SK-N-SH treated with all-trans-retinoic acid at 6 μM for 48 hours (cell line): ENCODE results near the gene FN1.

Experiments
- ATAC-seq: fragments of 200-7000 bp; cut with Tn5 transposase; 3 replicates; pipeline ENCODE4 v1.9.1; 2020; ENCODE audit warnings: mild to moderate bottlenecking, moderate library complexity
- ARNTL ChIP-seq: fragments of 450-650 bp; formaldehyde crosslinking; IDR thresholded peaks from 2 replicates; pipeline ENCODE4 v1.5.0; 2020; ENCODE audit warnings: low read depth, mild to moderate bottlenecking, moderate library complexity, borderline replicate concordance
- BACH2 ChIP-seq: fragments of 250-450 bp; sonication (Bioruptor Pico); IDR thresholded peaks from 2 replicates; pipeline ENCODE4 v1.9.0; 2021; ENCODE audit warnings: mild to moderate bottlenecking, borderline replicate concordance
- CREB5 ChIP-seq: fragments of 250-450 bp; sonication (Bioruptor Pico); IDR thresholded peaks from 2 replicates; pipeline ENCODE4 v1.5.1; 2020; ENCODE audit warnings: low read depth, mild to moderate bottlenecking, moderate library complexity
- CSDC2 ChIP-seq: fragments of 250-450 bp; sonication (Bioruptor Pico); IDR thresholded peaks from 2 replicates; pipeline ENCODE4 v1.5.0; 2020; ENCODE audit warnings: mild to moderate bottlenecking, moderate library complexity
- CSRNP3 ChIP-seq: fragments of 250-450 bp; sonication (Bioruptor Pico); IDR thresholded peaks from 2 replicates; pipeline ENCODE4 v1.5.1; 2021; ENCODE audit warnings: mild to moderate bottlenecking, moderate library complexity
- GLIS3 ChIP-seq: fragments of 250-450 bp; sonication (Bioruptor Pico); IDR thresholded peaks from 2 replicates; pipeline ENCODE4 v1.5.0; 2020; ENCODE audit warnings: mild to moderate bottlenecking, moderate library complexity
- ISL1 ChIP-seq: fragments of 250-450 bp; sonication (Bioruptor Pico); IDR thresholded peaks from 2 replicates; pipeline ENCODE4 v2.1.2; 2022; ENCODE audit warnings: mild to moderate bottlenecking, moderate library complexity
- OSR1 ChIP-seq: fragments of 250-450 bp; sonication (Bioruptor Pico); IDR thresholded peaks from 2 replicates; pipeline ENCODE4 v1.8.0; 2022; ENCODE audit warnings: moderate library complexity, mild to moderate bottlenecking, inconsistent platforms
- PATZ1 ChIP-seq: fragments of 250-450 bp; sonication (Bioruptor Pico); IDR thresholded peaks from 2 replicates; pipeline ENCODE4 v1.8.0; 2020; ENCODE audit warnings: mild to moderate bottlenecking, moderate library complexity, borderline replicate concordance
- PPARA ChIP-seq: fragments of 250-450 bp; sonication (Bioruptor Pico); IDR thresholded peaks from 2 replicates; pipeline ENCODE4 v1.5.0; 2020; ENCODE audit warnings: mild to moderate bottlenecking, borderline replicate concordance
- RARB ChIP-seq: fragments of 250-450 bp; sonication (Bioruptor Pico); IDR thresholded peaks from 2 replicates; pipeline ENCODE4 v1.8.0; 2021; ENCODE audit warnings: mild to moderate bottlenecking, moderate library complexity
- SNAI2 ChIP-seq: fragments of 250-450 bp; sonication (Bioruptor Pico); IDR thresholded peaks from 2 replicates; pipeline ENCODE4 v1.5.0; 2020; ENCODE audit warnings: mild to moderate bottlenecking, moderate library complexity
- TCF4 ChIP-seq: fragments of 250-450 bp; sonication (Bioruptor Pico); IDR thresholded peaks from 2 replicates; pipeline ENCODE4 v1.8.0; 2021; ENCODE audit warnings: mild to moderate bottlenecking, moderate library complexity, borderline replicate concordance
- TOX ChIP-seq: fragments of 250-450 bp; sonication (Bioruptor Pico); IDR thresholded peaks from 2 replicates; pipeline ENCODE4 v1.8.0; 2021; ENCODE audit warnings: mild to moderate bottlenecking, moderate library complexity, borderline replicate concordance
- TSHZ2 ChIP-seq: fragments of 250-450 bp; sonication (Bioruptor Pico); IDR thresholded peaks from 2 replicates; pipeline ENCODE4 v1.5.0; 2020; ENCODE audit warnings: mild to moderate bottlenecking, moderate library complexity
- ZC3H10 ChIP-seq: fragments of 250-450 bp; sonication (Bioruptor Pico); IDR thresholded peaks from 2 replicates; pipeline ENCODE4 v1.5.1; 2021; ENCODE audit warnings: mild to moderate bottlenecking, moderate library complexity
- ZFP3 ChIP-seq: fragments of 250-450 bp; sonication (Bioruptor Pico); IDR thresholded peaks from 2 replicates; pipeline ENCODE4 v1.5.0; 2020; ENCODE audit warnings: mild to moderate bottlenecking, moderate library complexity
- ZFP30 ChIP-seq: fragments of 450-650 bp; formaldehyde crosslinking; IDR thresholded peaks from 2 replicates; pipeline ENCODE4 v1.5.0; 2022; ENCODE audit warnings: mild to moderate bottlenecking, moderate library complexity
- ZNF70 ChIP-seq: fragments of 450-650 bp; formaldehyde crosslinking; IDR thresholded peaks from 2 replicates; pipeline ENCODE4 v1.5.0; 2020; ENCODE audit warnings: mild to moderate bottlenecking, moderate library complexity
- ZNF8 ChIP-seq: fragments of 450-650 bp; formaldehyde crosslinking; IDR thresholded peaks from 2 replicates; pipeline ENCODE4 v1.5.0; 2020; ENCODE audit warnings: mild to moderate bottlenecking, moderate library complexity

The FN1 gene

GRCh38 chr2:215377283-215377682, 58.6 kb downstream of the FN1 start:
- ATAC-seq, result no peak
- TF ChIP-seq GLIS3, result no peak
- TF ChIP-seq CREB5 (CRISPR knock-in tag), result no peak
- no peak for TF ChIP-seq ZC3H10 (CRISPR knock-in tag)
- no peak for TF ChIP-seq RARB (CRISPR knock-in tag)
- TF ChIP-seq ZNF70 (CRISPR knock-in tag), result no peak
- TF ChIP-seq BACH2 (CRISPR knock-in tag), result no peak
- TF ChIP-seq CSDC2 (CRISPR knock-in tag), result no peak

GRCh38 chr2:215376103-215376780, 59.6 kb downstream of the FN1 start:
- TF ChIP-seq PPARA (CRISPR knock-in tag), result no peak
- no peak for TF ChIP-seq SNAI2
- no peak for TF ChIP-seq TSHZ2
- TF ChIP-seq ARNTL, result no peak
- TF ChIP-seq TOX (CRISPR knock-in tag), result no peak
- no peak for TF ChIP-seq ZNF70 (CRISPR knock-in tag)
- TF ChIP-seq TCF4 (CRISPR knock-in tag), result no peak
- TF ChIP-seq BACH2 (CRISPR knock-in tag), result no peak
- TF ChIP-seq ZFP30 (CRISPR knock-in tag), result no peak
- no peak for TF ChIP-seq CSRNP3 (CRISPR knock-in tag)
- TF ChIP-seq PATZ1 (CRISPR knock-in tag), result no peak
- no peak for TF ChIP-seq ISL1 (CRISPR knock-in tag)
- TF ChIP-seq CREB5 (CRISPR knock-in tag), result no peak
- TF ChIP-seq GLIS3, result no peak
- no peak for TF ChIP-seq ZFP3
- TF ChIP-seq CSDC2 (CRISPR knock-in tag), result no peak
- no peak for TF ChIP-seq RARB (CRISPR knock-in tag)
- no peak for TF ChIP-seq OSR1 (CRISPR knock-in tag)
- no peak for ATAC-seq

- no peak for ATAC-seq
- TF ChIP-seq ZC3H10 (CRISPR knock-in tag), result no peak
- TF ChIP-seq ZFP30 (CRISPR knock-in tag), result no peak
- no peak for TF ChIP-seq ISL1 (CRISPR knock-in tag)
- TF ChIP-seq CSDC2 (CRISPR knock-in tag), result no peak
- TF ChIP-seq ZNF8 (CRISPR knock-in tag), result no peak
- no peak for TF ChIP-seq CSRNP3 (CRISPR knock-in tag)
- no peak for TF ChIP-seq PATZ1 (CRISPR knock-in tag)
- no peak for TF ChIP-seq SNAI2
- TF ChIP-seq TSHZ2, result no peak
- TF ChIP-seq PPARA (CRISPR knock-in tag), result no peak
Measured at GRCh38 chr2:215375467-215375830, 60.4 kb downstream of the FN1 start.
